Ovary (tissue), 3 donors: ENCODE results near the gene THAP12.

Experiments used
- CTCF ChIP-seq, 3 donors: fragments of 450-650 bp in 2 of 3; fragments of 200-600 bp in 1 of 3; IDR thresholded peaks; one replicate each; pipeline versions ENCODE4 v1.5.1 to v1.8.0; 2016 to 2022; ENCODE audit warnings: antibody characterized with exemption in 3 of 3, mild to moderate bottlenecking in 1 of 3
- EP300 ChIP-seq: sonication (generic); formaldehyde crosslinking; IDR thresholded peaks from one replicate; pipeline ENCODE4 v1.6.1; 2017; ENCODE audit warnings: antibody characterized with exemption
- POLR2A ChIP-seq: fragments of 450-650 bp; IDR thresholded peaks from one replicate; pipeline ENCODE4 v1.6.1; 2017; ENCODE audit warnings: antibody characterized with exemption, mild to moderate bottlenecking, moderate library complexity
- donor health status: DM: no; HTN: no; CAD: no.

- TF ChIP-seq CTCF (IDR thresholded peaks at IDR 0.05): no peak
- TF ChIP-seq POLR2A: no peak
- TF ChIP-seq EP300: no peak
Observed at GRCh38 chr11:76379807-76380158, 1.1 kb downstream of the THAP12 start.
